ENCODE results near the gene UQCR10. TPM values are rescaled to one million over a fixed set of nuclear protein-coding genes. Genes with fewer than 3 reads are reported as not detected.

The UQCR10 gene
- total and polyA plus RNA-seq, 2 experiments from 2014 or later, result 78.0 to 535 TPM

DNA sequence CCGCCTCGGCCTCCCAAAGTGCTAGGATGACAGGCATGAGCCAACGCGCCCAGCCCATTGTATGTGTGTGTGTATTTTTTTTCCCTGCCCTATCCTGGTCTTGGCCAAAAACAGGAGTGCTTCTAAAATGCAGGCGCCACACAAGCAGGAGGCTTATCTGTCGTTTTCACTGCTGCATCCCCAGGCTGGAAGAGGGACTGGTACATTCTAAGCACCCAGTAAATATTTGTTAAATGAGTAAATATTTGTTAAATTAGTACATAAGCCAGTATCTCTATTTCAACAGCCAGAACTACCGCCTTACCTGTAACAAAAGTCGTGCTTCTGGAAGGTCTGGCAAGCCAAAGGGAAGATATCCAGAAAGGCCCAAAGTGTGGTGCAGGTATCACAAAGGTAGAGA, 46.0 kb downstream of the UQCR10 start:
- no peaks in the 10 kb centered on the region for H3K9me3 Mint-ChIP-seq
- Histone ChIP-seq H4K20me1 (replicated peaks; ENCODE audit: insufficient read depth) (no peaks in the 10 kb centered on the region), H3K9me2 (ENCODE audit: insufficient read depth) (no peaks in the 10 kb centered on the region), H3F3A (replicated peaks; ENCODE audit: low read depth) (no peaks in the 10 kb centered on the region), H3K27ac (ENCODE audit: low read depth) (no peak overlapping the region), H3K79me2 (replicated peaks; ENCODE audit: insufficient read depth) (no peaks in the 10 kb centered on the region), H3K4me2 (no peak overlapping the region), H3K27me3 (ENCODE audit: insufficient read depth) (no peaks in the 10 kb centered on the region), H2AFZ (no peak overlapping the region), H3K4me3 (no peak overlapping the region), H3K4me1 (ENCODE audit: insufficient read depth) (no peaks in the 10 kb centered on the region), H3K36me3 (ENCODE audit: insufficient read depth) (peaks cover 11% of the 10 kb centered on the region)
- no peak overlapping the region for H3K4me3 Mint-ChIP-seq
- H3K27ac Mint-ChIP-seq, result no peak overlapping the region
- no peak for ATAC-seq
- no peak for TF ChIP-seq ZNF462 (CRISPR knock-in tag; IDR thresholded peaks at IDR 0.05)
- TF ChIP-seq CREB1 (CRISPR knock-in tag; IDR thresholded peaks at IDR 0.05; ENCODE audit: low read depth), result no peak
- TF ChIP-seq JUNB (IDR thresholded peaks at IDR 0.05; ENCODE audit: unreplicated experiment), result no peak
- TF ChIP-seq, protein P1, sequence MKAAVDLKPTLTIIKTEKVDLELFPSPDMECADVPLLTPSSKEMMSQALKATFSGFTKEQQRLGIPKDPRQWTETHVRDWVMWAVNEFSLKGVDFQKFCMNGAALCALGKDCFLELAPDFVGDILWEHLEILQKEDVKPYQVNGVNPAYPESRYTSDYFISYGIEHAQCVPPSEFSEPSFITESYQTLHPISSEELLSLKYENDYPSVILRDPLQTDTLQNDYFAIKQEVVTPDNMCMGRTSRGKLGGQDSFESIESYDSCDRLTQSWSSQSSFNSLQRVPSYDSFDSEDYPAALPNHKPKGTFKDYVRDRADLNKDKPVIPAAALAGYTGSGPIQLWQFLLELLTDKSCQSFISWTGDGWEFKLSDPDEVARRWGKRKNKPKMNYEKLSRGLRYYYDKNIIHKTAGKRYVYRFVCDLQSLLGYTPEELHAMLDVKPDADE (IDR thresholded peaks at IDR 0.05), result no peak
- TF ChIP-seq, protein P2, sequence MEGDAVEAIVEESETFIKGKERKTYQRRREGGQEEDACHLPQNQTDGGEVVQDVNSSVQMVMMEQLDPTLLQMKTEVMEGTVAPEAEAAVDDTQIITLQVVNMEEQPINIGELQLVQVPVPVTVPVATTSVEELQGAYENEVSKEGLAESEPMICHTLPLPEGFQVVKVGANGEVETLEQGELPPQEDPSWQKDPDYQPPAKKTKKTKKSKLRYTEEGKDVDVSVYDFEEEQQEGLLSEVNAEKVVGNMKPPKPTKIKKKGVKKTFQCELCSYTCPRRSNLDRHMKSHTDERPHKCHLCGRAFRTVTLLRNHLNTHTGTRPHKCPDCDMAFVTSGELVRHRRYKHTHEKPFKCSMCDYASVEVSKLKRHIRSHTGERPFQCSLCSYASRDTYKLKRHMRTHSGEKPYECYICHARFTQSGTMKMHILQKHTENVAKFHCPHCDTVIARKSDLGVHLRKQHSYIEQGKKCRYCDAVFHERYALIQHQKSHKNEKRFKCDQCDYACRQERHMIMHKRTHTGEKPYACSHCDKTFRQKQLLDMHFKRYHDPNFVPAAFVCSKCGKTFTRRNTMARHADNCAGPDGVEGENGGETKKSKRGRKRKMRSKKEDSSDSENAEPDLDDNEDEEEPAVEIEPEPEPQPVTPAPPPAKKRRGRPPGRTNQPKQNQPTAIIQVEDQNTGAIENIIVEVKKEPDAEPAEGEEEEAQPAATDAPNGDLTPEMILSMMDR (conservative IDR thresholded peaks at IDR 0.05; ENCODE audit: low read depth in 2 of 2), result no peak
- peaks cover 45% of the 10 kb centered on the region for H3K36me3 Mint-ChIP-seq (ENCODE audit: low read depth)
- H3K4me1 Mint-ChIP-seq, result no peaks in the 10 kb centered on the region; the same call in 1 of the 3 replicates
- peaks cover 1% of the 10 kb centered on the region for H3K27me3 Mint-ChIP-seq (ENCODE audit: insufficient read depth, low read depth, poor library complexity)
- no peak for DNase-seq (ENCODE audit: low spot score)
